GM18909 (cell line): ENCODE results near the gene NCOA3.
"Not testable (repeated sequence)": the region's sequence is repeated elsewhere in the genome, so short reads cannot be mapped to it uniquely, and the experiment has no call there.

Experiments used
- ATAC-seq: cut with Tn5 transposase; IDR thresholded peaks from one replicate; pipeline ENCODE4 v1.9.1; 2021; ENCODE audit warnings: mild to moderate bottlenecking; ENCODE audit not compliant: unreplicated experiment, poor library complexity

NCOA3 gene

DNA sequence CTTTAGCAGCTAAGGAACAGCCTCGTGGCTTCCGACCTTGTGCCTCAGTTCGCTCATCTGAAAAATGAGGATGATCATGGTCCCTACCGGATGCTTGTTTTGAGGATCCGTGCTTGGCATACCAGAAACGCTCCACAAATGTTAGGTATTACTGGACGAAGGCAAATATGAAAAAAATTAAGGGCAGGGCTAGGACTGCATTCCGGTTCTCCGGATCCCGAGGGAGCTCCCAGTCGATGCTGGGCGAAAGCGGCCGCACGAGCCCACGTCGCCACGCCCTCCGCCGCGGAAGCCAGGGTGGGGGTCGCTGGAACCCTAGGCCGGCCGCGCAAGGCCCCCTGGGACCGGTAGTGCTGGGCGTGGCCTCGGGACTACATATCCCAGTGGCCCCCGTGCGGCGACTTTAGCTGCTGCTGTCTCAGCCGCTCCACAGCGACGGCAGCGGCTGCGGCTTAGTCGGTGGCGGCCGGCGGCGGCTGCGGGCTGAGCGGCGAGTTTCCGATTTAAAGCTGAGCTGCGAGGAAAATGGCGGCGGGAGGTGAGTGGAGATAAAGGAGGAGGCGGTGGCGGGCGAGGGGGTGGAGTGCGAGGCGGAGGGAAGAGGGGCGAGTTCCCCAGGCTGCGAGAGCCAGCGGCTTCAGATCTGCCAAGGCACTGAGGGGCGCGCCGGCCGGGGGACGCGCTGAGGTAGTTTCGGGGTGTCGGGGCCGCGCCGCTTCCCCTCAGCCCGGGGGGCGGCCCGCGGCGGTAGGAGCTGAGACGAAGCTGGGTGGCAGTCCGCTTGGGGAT is at the start of gene NCOA3:
NCOA3 (plus strand) TSS at position 406 of the 789 bp plus-strand sequence. CDS start 120,361 bp downstream, outside the sequence.
- ATAC-seq: peak; percentile 79

DNA sequence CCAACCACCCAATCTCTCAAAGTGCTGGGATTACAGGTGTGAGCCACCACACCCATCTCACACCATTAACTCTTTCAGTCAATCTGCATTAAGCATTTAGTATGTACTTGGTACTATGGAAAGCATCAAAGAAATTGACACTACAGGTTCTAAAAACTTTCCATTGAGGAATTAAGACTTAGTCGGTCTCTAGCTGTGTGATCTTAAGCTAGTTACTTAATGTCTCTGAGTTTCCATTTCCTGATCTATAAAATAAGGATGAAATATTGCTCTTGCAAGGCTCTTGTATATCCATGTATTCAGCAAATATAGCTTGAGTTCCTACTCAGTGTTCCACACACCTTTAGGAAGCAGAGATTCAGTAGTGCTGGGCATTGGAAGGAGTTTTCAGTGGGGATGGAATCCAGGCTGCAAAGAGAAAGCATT is 48.9 kb upstream of the NCOA3 start:
- no peak for ATAC-seq

DNA sequence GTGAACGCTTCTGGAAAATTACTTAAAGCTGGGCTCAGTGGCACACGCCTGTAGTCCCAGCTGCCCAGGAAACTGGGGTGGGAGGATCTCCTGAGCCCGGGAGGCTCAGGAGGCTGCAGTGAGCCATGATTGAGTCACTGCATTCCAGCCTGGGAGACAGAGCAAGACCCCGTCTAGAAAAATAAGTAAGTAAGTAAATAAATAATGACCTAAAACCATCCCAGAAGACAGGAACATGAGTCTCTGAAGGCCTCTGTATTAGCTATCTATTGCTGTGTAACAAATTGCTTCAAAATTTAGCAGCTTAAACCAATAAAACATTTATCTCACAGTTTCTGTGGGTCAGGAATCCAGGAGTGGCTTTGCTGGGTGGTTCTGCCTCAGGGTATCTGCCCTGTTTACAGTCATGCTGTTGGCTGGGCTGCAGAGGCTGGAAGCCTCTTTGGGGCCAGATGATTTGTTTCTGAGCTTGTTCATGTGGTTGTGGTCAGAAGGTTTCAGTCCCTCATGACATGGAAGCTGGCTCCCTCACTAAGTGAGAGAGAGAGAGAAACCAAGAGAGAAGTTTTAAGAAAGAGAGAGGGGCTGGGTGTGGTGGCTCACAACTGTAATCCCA is 48.4 kb upstream of the NCOA3 start:
- ATAC-seq: peak; percentile 87

DNA sequence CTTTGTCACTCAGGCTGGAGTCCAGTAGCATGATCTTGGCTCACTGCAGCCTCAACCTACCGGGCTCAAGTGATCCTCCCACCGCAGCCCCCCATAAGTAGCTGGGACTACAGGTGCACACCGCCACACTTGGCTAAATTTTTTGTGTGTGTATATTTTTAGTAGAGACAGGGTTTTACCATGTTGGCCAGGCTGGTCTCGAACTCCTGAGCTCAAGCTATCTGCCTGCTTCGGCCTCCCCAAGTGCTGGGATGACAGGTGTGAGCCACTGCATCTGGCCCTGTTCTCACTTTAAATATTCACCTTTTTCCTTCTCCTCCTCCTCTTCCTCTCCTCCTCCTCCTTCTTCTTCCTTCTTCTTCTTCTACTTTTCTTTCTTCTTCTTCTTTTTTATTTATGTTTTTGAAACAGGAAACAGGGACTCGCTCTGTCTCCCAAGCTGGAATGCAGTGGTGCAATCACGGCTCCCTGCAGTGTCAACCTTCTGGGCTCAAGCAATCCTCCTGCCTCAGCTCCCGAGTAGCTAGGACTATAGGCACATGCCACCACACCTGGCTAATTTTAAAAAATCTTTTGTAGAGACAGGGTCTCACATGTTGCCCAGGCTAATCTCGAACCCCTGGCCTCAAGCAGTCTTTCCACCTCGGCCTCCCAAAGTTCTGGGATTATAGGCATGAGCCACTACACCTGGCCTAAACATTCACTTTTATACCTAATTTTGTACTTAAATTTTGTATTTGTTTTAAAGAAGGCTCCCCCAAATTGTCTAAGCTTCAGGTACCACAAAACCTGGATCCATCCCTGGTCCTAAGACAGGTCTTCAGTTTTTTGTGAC is 47.2 kb upstream of the NCOA3 start:
- no peak for ATAC-seq

DNA sequence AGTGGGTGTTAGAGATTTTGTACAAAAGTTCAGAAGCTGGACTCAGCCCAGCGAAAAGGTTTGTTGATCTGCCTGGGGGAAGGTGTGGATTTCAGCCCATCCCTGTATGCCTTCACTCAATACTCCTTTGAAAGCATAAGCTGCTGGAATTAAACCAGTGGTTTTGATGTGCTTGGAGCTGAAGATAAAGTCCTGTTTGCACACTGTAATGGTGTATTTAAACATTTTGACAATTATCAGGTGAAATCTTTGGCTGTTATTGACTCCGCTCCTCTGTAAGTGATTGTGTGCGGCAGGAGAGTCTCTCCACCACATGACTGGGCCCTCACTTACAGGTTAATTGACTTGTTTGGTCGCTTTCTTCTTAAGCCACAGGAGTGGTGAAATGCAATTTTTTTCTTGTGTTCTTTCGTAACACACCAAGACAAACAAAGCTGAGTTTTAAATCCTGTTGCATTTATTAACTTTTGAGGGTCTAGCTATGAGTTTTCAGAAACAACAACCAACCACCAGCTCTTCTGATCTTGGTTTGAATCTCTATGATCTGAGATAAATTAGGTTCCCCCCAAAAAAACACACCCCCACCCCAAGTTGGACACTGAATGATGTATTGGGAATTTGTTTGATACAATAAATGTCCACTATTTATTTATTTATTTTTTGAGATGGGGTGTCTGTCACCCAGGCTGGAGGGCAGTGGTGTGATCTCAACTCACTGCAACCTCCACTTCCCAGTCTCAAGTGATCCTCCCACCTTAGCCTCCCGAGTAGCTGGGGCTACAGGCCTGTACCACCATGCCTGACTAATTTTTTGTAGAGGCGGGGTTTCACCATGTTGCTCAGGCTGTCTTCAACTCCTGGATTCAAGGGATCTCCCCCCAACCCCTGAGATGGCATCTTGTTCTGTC is 46.3 kb upstream of the NCOA3 start:
- ATAC-seq: no peak

DNA sequence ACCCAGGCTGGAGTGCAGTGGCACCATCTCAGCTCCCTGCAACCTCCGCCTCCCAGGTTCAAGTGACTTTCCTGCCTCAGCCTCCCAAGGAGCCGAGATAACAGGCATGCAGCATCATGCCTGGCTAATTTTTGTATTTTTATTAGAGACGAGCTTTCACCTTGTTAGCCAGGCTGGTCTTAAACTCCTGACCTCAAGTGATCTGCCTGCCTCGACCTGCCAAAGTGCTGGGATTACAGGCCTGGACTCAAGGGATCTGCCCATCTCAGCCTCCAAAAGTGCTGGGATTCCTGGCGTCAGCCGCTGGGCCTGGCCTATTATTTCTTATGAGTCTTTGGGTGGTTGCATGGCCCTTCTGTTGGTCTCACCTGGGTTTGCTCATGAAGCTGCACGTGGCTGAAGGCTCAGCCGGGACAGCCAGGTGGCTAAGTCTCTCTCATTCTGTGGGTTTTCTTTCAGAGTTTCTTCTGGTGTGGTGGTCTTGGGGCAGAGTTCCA is 45.6 kb upstream of the NCOA3 start:
- no peak for ATAC-seq

DNA sequence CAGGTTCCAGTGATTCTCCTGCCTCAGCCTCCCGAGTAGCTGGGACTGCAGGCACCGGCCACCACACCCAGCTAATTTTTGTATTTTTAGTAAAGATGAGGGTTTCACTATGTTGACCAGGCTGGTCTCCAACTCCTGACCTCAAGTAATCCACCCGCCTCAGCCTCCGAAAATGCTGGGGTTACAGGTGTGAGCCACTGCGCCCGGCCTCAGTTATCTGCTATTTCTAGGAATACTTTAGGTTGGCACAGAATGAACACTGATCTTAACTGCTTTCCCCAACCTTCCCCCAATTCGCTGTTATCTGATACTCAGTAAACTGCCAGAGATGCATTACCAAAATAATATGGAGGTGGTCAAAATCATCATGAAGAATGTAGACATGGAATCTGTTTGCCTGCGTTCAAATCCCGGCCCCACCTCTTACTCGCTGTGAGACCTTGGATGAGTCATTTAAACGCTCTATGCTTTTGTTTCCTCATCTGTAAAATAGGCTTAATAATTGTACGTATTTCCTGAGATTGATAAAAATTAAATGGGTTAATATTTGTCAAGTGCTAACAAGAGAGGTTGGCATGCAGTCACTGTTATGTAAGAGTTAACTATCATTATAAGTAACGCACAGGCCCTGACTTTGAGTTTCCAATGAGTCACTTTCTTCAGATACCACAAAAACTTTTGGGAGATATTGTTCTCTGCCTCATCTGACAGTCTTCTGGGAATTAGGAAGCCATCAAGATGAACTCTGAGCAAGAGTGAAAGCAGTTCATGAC is 44.5 kb upstream of the NCOA3 start:
- no peak for ATAC-seq

DNA sequence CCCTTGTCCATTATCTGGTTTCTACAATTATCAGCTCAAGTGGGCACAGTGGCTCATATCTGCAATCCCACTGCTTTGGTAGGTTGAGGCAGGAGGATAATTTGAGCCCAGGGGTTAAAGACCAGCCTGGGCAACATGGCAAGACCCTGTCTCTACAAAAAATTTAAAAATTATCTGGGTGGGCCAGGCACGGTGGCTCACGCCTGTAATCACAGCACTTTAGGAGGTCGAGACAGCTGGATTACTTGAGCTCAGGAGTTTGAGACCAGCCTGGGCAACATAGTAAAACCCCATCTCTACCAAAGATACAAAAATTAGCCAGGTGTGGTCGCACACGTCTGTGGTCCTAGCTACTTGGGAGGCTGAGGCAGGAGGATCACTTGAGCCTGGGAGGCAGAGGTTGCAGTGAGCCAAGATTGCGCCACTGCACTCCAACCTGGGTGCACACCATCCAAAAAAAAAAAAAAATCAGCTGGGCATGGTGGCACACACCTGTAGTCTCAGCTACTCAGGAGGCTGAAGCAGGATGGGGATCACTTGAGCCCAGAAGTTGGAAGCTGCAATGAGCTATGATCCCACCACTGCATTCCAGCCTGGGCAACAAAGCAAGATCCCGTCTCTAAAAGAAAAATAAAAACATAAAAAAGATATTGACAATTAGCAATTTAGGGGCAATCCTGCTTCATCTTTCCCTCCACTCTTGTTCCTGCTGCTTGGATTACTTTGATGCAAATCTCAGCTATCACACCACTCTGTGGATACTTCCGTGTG is 43.2 kb upstream of the NCOA3 start:
- ATAC-seq: not testable (repeated sequence)

DNA sequence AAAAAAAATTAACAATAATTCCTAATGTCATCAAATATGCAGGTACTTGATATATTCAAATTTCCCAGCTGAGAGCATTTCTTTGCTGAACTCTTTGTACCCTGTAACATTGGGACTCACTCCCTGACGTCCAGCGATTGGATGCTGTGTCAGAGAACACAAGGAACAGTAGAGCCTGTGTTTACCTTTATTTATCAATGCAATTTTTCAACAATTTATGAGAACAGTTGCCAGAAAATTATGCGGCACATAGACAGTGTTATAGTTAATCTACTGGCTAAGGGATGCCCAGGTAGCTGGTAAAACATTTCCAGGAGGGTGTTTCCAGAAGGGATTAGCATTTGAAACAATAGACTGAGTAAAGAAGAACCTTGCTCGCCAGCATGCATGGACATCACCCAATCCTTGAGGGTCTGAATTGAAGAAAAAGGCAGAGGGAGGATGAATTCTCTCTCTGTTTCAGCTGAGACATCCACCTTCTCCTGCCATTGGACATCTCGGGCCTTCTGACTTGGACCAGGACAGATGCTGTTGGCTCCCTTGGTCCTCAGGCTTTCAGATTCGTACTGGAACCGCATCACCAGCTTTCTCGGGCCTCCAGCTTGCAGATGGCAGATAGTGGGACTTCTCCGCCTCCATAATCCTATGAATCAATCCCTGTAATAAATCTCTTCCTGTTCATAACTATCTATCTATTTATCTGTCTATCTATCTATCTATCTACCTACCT is 42.2 kb upstream of the NCOA3 start:
- ATAC-seq: no peak

DNA sequence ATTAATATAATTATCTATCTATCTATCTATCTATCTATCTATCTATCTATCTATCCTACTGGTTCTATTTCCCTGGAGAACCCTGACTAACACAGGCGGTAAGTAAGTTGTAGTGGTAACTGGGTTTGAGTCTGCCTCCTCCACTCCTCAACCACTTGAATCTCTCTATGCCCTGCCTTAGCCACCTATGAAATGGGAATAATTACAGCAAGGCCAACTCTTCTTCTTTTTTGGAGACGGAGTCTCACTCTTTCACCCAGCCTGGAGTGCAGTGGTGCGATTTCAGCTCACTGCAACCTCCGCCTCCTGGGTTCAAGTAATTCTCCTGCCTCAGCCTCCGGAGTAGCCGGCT is 41.0 kb upstream of the NCOA3 start:
- not testable (repeated sequence) for ATAC-seq

DNA sequence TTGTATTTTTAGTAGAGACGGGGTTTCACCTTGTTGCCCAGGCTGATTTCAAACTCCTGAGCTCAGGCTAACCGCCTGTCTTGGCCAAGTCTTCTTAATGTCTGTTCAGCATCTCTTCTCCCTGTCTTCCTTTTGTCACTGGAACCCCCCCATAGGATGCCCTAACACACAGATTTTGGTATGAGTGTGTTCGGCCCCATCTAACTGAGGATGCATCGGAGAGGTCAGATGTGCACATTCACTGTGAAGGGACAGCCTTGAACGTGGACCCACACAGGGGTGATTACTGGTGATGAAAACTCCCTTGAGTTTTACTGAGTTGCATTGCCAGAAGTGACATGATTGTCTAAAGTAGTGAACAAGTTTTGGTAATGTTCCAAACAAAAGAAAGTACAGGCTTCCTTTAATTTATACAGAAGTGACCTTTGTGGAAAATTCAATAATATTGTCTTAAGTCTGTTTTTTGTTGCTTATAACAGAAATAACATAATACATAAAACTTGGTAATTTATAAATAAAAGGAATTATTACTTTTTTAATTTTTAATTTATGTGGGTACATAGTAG is 40.5 kb upstream of the NCOA3 start:
- no peak for ATAC-seq

DNA sequence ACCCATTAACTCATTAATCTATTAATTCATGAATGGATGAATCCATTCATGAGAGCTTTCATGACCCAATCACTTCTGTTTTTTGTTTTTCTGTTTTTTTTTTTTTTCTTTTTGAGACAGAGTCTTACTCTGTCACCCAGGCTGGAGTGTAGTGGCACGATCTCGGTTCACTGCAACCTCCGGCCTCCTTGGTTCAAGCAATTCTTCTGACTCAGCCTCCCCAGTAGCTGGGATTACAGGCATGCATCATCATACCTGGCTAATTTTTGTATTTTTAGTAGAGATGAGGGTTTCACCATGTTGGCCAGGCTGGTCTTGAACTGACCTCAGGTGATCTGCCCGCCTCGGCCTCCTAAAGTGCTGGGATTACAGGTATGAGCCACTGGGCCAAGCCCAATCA is 39.8 kb upstream of the NCOA3 start:
- ATAC-seq: not testable (repeated sequence)

DNA sequence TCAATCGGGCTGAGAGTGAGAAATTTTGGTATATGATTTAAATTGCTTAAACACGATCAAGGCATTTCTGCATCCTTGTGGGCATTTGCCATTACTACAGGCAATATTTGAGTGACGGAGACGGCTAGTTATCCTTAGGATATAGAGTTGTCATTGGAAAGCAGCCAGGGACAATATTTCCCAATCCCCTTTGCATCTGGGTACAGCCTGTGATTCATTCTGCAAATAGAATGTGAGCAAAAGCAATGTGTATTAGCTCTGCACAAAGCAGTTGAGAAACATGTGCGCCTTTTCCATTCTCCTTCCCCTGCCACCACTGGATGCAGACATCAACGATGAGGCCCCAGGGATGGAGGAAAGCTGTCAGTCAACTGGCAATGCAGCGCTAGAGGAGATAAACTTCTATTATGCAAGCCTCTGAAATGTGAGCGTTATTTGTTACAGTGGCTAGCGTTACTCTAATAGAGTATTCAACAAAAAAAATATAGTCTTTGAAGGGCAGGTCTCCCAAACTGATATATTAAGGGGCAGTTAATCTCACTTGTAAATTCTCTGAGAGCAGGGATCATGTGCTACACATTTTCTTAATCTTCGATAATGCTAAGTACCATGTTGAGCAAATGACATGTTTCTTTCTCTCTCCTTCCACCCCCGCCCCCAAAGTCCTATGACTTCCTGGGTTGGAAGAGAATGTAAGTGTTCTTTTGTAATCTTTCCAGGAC is 37.1 kb upstream of the NCOA3 start:
- no peak for ATAC-seq

DNA sequence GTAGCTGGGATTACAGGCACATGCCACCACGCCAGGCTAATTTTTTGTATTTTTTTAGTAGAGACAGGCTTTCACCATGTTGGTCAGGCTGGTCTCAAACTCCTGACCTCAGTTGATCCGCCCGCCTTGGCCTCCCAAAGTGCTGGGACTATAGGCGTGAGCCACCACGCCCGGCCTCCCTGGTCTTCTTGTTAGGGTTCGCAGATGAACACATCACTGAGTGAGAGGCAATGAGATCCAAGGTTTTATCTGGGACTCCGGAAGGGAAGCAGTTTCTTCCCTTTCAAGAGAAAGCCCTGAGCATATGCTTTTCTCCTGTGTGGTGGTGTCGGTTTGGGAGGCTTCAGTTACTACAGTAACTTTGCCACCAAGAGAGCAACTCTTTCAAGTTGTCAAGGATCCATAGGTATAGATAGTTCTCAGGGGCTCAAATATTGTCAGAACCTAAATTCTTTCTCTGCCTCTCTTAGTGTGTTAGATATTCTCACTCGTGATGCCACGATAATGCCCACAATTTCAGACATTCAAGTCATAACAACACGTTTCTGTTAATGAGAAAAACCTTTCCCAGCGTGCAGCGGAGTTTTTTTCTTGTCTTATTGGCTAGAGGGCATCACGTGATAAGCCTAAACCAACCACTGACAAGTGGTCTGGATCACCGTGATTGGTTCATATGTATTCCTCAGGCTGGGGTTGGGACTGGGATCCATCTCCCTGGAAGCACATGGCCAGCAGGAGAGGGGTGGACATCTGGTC is 36.2 kb upstream of the NCOA3 start:
- ATAC-seq: no peak

DNA sequence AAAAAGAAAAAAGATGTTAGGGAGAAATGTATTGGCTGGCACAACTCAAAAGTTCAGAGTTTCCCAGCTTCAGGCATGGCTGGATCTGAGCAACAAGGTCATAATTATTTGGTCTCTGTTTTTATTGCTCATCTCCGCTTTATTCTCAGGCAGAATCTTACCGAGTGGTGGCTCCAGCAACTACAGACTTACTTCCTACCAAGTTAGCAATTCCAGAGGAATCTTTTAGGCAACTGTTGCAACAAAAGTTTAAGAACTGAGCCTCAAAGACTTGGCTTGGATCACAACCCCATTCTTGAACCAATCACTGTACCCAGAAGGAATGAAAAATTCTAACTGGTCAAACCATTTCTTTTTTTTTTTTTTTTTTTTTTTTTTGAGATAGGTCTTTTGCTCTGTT is 35.5 kb upstream of the NCOA3 start:
- ATAC-seq: no peak
